Skin of body (tissue), 2 donors: Measurements from ENCODE around the gene AQP9. TPM values are rescaled to one million over a fixed set of nuclear protein-coding genes. Genes with fewer than 3 reads are reported as not detected.
"Not testable (repeated sequence)": the region's sequence is repeated elsewhere in the genome, so short reads cannot be mapped to it uniquely, and the experiment has no call there.

ENCODE experiments used
- DNase-seq: peaks from one replicate; lab custom pipeline; 2025; lab: John Stamatoyannopoulos, UW
- total RNA-seq: library from RNA; depleted of rRNA; stranded (reverse); fragments of >200 nt; gene quantifications from one replicate; pipeline ENCODE4 v1.2.3, GENCODE V29; 2014

The AQP9 gene
- total RNA-seq, 1 donor from 2014 or later: 7.3 TPM

- no peak for DNase-seq
Measured at GRCh38 chr15:58179741-58180381, 41.7 kb downstream of the AQP9 start.

- DNase-seq: peak; percentile 44
Measured at GRCh38 chr15:58182460-58183163, 44.4 kb downstream of the AQP9 start.

- DNase-seq: no peak
Measured at GRCh38 chr15:58185439-58185838, 47.3 kb downstream of the AQP9 start.

- DNase-seq: no peak
Measured at GRCh38 chr15:58189148-58189811, 51.1 kb downstream of the AQP9 start.

GRCh38 chr15:58190419-58190818 lies 52.2 kb downstream of the AQP9 start:
- no peak for DNase-seq

DNA sequence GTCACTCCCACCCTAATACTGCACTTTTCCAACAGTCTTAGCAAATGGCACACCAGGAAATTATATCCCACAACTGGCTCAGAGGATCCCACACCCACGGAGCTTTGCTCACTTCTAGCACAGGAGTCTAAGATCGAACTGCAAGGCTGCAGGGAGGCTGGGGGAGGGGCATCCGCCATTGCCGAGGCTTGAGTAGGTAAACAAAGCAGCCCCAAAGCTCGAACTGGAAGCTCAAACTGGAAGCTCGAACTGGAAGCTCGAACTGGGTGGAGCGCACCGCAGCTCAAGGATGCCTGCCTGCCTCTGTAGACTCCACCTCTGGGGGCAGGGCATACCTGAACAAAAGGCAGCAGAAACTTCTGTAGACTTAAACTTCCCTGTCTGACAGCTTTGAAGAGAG lies 55.5 kb downstream of the AQP9 start:
- not testable (repeated sequence) for DNase-seq

GRCh38 chr15:58200739-58201138 lies 62.6 kb downstream of the AQP9 start:
- DNase-seq: no peak

DNA sequence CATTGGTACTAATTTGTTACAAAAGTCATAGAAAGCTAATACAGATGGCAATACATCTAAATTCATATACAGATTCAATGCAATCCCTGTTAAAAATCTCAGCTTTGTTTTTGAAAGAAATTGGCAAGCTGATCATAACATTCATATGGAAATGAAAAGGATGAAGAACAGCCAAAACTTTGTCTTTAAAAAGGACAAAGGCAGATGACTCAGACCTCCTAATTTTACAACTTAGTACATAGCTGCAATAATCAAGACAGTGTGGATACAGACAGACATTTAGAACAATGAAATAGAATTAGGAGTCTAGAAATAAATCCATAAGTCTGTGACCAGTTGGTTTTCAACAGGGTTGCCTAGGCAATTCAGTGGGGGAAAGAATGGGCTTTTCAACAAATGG lies 63.3 kb downstream of the AQP9 start:
- peak; percentile 85 for DNase-seq

- peak; percentile 95 for DNase-seq
Measured at GRCh38 chr15:58203537-58203936, 65.4 kb downstream of the AQP9 start.

GRCh38 chr15:58206151-58206550 lies 68.0 kb downstream of the AQP9 start:
- DNase-seq: no peak

- DNase-seq: not testable (repeated sequence)
Measured at GRCh38 chr15:58208217-58208616, 70.0 kb downstream of the AQP9 start.

GRCh38 chr15:58209007-58209481 lies 70.9 kb downstream of the AQP9 start:
- DNase-seq: not testable (repeated sequence)

- DNase-seq: not testable (repeated sequence)
Measured at GRCh38 chr15:58210031-58210430, 71.8 kb downstream of the AQP9 start.

DNA sequence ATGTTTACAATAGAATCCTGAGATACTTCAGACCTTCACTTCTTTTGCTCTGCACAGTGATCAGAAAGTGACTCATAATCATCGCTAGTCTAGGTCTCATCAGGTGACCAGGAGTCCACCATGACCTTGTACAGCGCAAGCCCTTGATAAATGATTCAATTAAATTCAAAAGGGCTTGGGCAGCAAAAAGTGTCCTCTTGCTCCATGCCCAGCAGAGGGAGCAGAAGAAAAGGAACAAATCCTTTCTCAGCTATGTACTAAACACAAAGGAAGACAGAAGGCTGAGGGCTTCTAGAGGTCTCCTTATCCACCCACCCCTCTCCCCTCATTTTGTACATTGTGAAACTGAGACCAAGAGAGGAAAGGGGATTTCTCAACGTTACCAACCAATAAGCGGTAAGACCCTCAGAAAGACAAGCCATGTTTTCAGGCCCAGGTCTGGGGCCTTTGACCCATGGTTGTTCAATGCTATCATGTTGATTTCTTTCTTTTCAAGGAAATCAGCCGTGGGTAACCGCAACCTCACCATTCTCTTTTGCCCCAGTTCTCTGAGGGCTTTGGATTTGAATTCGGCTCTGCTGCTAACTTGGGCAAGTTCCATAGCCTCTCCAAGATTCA lies 74.8 kb downstream of the AQP9 start:
- DNase-seq: no peak

- peak; percentile 85 for DNase-seq
Measured at GRCh38 chr15:58213587-58214338, 75.6 kb downstream of the AQP9 start.

- no peak for DNase-seq
Measured at GRCh38 chr15:58214591-58215340, 76.6 kb downstream of the AQP9 start.

- DNase-seq: no peak
Measured at GRCh38 chr15:58217460-58217859, 79.3 kb downstream of the AQP9 start.

DNA sequence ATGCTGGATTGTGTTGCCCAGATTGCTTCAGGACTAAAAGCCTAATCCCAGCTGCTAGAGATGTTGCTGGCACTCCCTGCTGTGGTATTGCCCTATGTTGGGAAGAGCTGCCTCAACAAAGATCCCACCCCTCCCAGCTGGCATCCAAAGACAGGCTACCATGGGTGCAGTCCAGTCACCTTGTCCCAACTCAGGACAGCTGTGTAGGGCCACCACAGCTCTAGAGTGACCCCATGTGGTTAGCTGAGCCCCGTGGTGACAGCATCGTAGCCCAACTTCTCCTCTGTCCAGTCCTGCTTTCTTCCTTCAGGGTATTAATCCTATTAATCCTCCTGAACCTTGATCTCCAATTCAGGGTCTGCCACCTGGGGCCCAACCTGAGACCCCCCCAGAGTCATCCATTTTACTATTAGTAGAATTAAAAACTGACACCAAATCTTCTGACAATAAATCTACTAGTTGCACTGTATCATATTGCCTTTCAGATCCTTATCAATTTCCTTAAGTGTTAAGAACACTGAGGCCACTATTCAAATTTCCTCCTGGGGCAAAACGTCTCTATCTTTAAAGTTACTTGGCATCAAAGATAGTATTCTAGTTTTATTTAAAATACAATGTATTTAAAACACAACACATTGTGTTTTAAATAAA lies 83.5 kb downstream of the AQP9 start:
- DNase-seq: no peak

DNA sequence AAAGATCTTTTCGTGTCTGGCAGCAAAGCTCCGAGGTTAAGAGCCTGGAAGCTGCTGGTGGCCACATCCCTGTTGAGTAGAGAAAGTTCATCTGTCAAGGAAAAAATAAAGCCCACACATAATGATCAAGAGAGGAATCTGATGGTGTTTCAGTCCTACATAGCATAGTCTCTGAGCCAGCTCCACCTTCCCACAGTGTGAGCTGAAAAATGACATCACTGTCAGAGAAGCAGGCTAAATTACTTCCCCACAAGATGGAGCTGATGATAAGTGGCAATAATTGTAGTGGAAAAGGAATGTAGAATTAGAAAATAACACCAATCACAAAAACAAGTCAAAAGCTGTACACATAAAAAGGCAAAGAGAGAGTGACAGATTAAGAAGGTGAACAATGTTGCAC lies 84.5 kb downstream of the AQP9 start:
- DNase-seq: no peak

GRCh38 chr15:58223432-58223831 lies 85.3 kb downstream of the AQP9 start:
- DNase-seq: no peak
